Activated naive CD4-positive, alpha-beta T cell treated with anti-CD3 and anti-CD28 coated beads, Interleukin-2, amount 50 U/mL, for 16 hours (primary cell): ENCODE results near the gene CAMK2G.
A peak's percentile ranks its signal among the peaks of the same experiment; 100 is the strongest.
"Not testable (repeated sequence)": the region's sequence is repeated elsewhere in the genome, so short reads cannot be mapped to it uniquely, and the experiment has no call there.

Experiments used
- DNase-seq: peaks from one replicate; pipeline ENCODE4 v3.0.0-alpha.2; 2020

The CAMK2G gene

GRCh38 chr10:73838008-73838567 is 36.3 kb downstream of the CAMK2G start:
- DNase-seq: no peak

GRCh38 chr10:73837072-73837471 is 37.3 kb downstream of the CAMK2G start:
- DNase-seq: no peak

GRCh38 chr10:73836427-73836980 is 37.9 kb downstream of the CAMK2G start:
- DNase-seq: no peak

- not testable (repeated sequence) for DNase-seq
Measured at GRCh38 chr10:73829090-73829489, 45.3 kb downstream of the CAMK2G start.

GRCh38 chr10:73828161-73828560 is 46.2 kb downstream of the CAMK2G start:
- DNase-seq: no peak

GRCh38 chr10:73827346-73828089 is 46.8 kb downstream of the CAMK2G start:
- no peak for DNase-seq

GRCh38 chr10:73824146-73824725 is 50.1 kb downstream of the CAMK2G start:
- no peak for DNase-seq

- no peak for DNase-seq
Measured at GRCh38 chr10:73823391-73823790, 51.0 kb downstream of the CAMK2G start.

GRCh38 chr10:73819513-73820093 is 54.8 kb downstream of the CAMK2G start:
- DNase-seq: no peak

GRCh38 chr10:73819081-73819480 is 55.3 kb downstream of the CAMK2G start:
- no peak for DNase-seq

GRCh38 chr10:73818402-73818801 is 56.0 kb downstream of the CAMK2G start:
- no peak for DNase-seq

GRCh38 chr10:73817826-73818225 is 56.5 kb downstream of the CAMK2G start:
- DNase-seq: no peak

- DNase-seq: no peak
Measured at GRCh38 chr10:73816917-73817729, 57.2 kb downstream of the CAMK2G start.

- no peak for DNase-seq
Measured at GRCh38 chr10:73815719-73816030, 58.7 kb downstream of the CAMK2G start.

GRCh38 chr10:73814896-73815718 is 59.2 kb downstream of the CAMK2G start:
- no peak for DNase-seq

GRCh38 chr10:73814276-73814895 is 60.0 kb downstream of the CAMK2G start:
- no peak for DNase-seq

GRCh38 chr10:73813333-73813732 is 61.0 kb downstream of the CAMK2G start:
- DNase-seq: no peak

- no peak for DNase-seq
Measured at GRCh38 chr10:73812657-73813056, 61.7 kb downstream of the CAMK2G start.

- DNase-seq: peak; percentile 63
Measured at GRCh38 chr10:73810735-73811465, 63.5 kb downstream of the CAMK2G start.

- no peak for DNase-seq
Measured at GRCh38 chr10:73810358-73810734, 64.0 kb downstream of the CAMK2G start.
